ENCODE data around the gene TICAM1. TPM values are rescaled to one million over a fixed set of nuclear protein-coding genes. Genes with fewer than 3 reads are reported as not detected.

The TICAM1 gene
- total and polyA plus RNA-seq, 2 of the 13 experiments (the other 11 are each of a cell fraction or from before 2014, with no cell fraction given) = 0.33 to 0.95 TPM

GRCh38 chr19:4851551-4852290 lies 20.2 kb upstream of the TICAM1 start (continued):
- TF ChIP-seq GMEB1 (CRISPR knock-in tag; IDR thresholded peaks at IDR 0.05; ENCODE audit: borderline replicate concordance) (no peak), ZFP41 (CRISPR knock-in tag; IDR thresholded peaks at IDR 0.05; ENCODE audit: borderline replicate concordance) (no peak), ZNF704 (CRISPR knock-in tag; IDR thresholded peaks at IDR 0.05; ENCODE audit: borderline replicate concordance) (no peak), ZNF878 (CRISPR knock-in tag; IDR thresholded peaks at IDR 0.05) (no peak), SALL2 (CRISPR knock-in tag; IDR thresholded peaks at IDR 0.05) (no peak), ZNF34 (CRISPR knock-in tag; IDR thresholded peaks at IDR 0.05; ENCODE audit: borderline replicate concordance) (no peak), REST (IDR thresholded peaks at IDR 0.05; ENCODE audit: borderline replicate concordance in 1 of 2, low read depth in 1 of 2, low read length in 2 of 2) (no peak), ZNF337 (CRISPR knock-in tag; IDR thresholded peaks at IDR 0.05; ENCODE audit: borderline replicate concordance, low read depth) (no peak), CBX5 (CRISPR knock-in tag; IDR thresholded peaks at IDR 0.05; ENCODE audit: borderline replicate concordance) (peak; percentile 61; the same call in 1 of the 2 replicates), PBX3 (CRISPR knock-in tag; IDR thresholded peaks at IDR 0.05; ENCODE audit: borderline replicate concordance) (no peak), BRF2 (CRISPR knock-in tag; IDR thresholded peaks at IDR 0.05) (no peak), SMAD1 (CRISPR knock-in tag; IDR thresholded peaks at IDR 0.05; ENCODE audit: borderline replicate concordance, low read depth) (0 out of 2 replicates have a peak, but pooled peaks have one; percentile 47), HNF4A (CRISPR knock-in tag; IDR thresholded peaks at IDR 0.05) (peak; percentile 86), ZSCAN12 (CRISPR knock-in tag; IDR thresholded peaks at IDR 0.05) (no peak), HMGXB4 (CRISPR knock-in tag; IDR thresholded peaks at IDR 0.05; ENCODE audit: borderline replicate concordance in 1 of 2, low read depth in 1 of 2) (peak; percentile 57 to 66; a peak in 2 of 4 replicates), ZNF850 (CRISPR knock-in tag; conservative IDR thresholded peaks at IDR 0.05) (no peak)

Measured in HepG2 (cell line).